Activated CD4-positive, CD25-positive, alpha-beta regulatory T cell treated with anti-CD3 and anti-CD28 coated beads, Interleukin-2, amount 50 U/mL, for 16 hours (primary cell): ENCODE data around the gene SEC16B.

ENCODE experiments used
- DNase-seq: peaks from one replicate; pipeline ENCODE4 v3.0.0-alpha.2; 2020; ENCODE audit warnings: low read depth, low spot score

SEC16B gene

GRCh38 chr1:177909416-177909815 lies 60.4 kb downstream of the SEC16B start:
- DNase-seq, result no peak

- DNase-seq, result no peak
Observed at GRCh38 chr1:177907000-177907399, 62.9 kb downstream of the SEC16B start.

GRCh38 chr1:177905686-177906085 lies 64.2 kb downstream of the SEC16B start:
- DNase-seq, result no peak

- DNase-seq, result no peak
Observed at GRCh38 chr1:177902266-177902665, 67.6 kb downstream of the SEC16B start.

- DNase-seq, result no peak
Observed at GRCh38 chr1:177897998-177898654, 71.7 kb downstream of the SEC16B start.

- no peak for DNase-seq
Observed at GRCh38 chr1:177897281-177897997, 72.4 kb downstream of the SEC16B start.
